ENCODE results near the gene UBASH3B. TPM values are rescaled to one million over a fixed set of nuclear protein-coding genes. Genes with fewer than 3 reads are reported as not detected.
A peak's percentile ranks its signal among the peaks of the same experiment; 100 is the strongest.

The UBASH3B gene
- total and polyA plus RNA-seq, 7 donors, result 1.4 to 17.5 (median 8.5) TPM

DNA sequence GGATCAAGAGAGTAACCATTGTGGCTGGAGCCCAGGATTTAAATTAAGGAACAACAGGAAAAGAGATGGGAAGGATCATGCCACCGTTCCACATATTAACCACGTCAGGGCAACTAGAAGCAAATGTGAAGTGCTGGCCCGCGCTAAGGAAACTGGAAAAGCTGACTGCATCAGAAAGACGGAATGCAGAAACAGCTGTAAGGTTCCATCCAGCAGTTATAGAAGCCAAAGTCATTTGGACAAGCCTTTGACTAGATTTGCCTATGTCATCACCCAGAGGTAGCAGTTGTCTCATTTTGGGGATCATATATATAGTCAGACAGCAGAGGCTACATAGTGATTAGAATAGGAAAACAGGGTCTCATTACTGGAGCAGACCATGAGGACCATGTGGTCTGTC lies 139.8 kb downstream of the UBASH3B start:
- H3K27me3 ChIP-seq (ENCODE audit: insufficient read depth in 3 of 3, low read length in 2 of 3), result no peaks in the 10 kb centered on the region
- no peak overlapping the region for H3K4me3 ChIP-seq
- no peaks in the 10 kb centered on the region for H3K9me3 ChIP-seq
- ATAC-seq (no peak), DNase-seq (no peak)
- peaks cover 0 to 8% of the 10 kb centered on the region in 2 donors for H3K36me3 ChIP-seq (ENCODE audit: insufficient read depth in 1 of 2, low read depth in 1 of 2)
- intact Hi-C loops (cut with DNase I), result loop anchor here (5.0 kb wide), 1 partner anchor 57 kb away; no protein-coding TSS in a partner anchor
- H3K4me1 ChIP-seq, result peaks cover 9% of the 10 kb centered on the region
- H3K27ac ChIP-seq, result no peak overlapping the region
- no peak for TF ChIP-seq CTCF (IDR thresholded peaks at IDR 0.05)
- 48 to 49% (median 48%) methylated on average over 5 of the region's 5 CpGs for WGBS, 3 donors

GRCh38 chr11:122796128-122796717 lies 140.7 kb downstream of the UBASH3B start:
- peak; percentile 59 for TF ChIP-seq CTCF (IDR thresholded peaks at IDR 0.05)
- no peaks in the 10 kb centered on the region for H3K27me3 ChIP-seq (ENCODE audit: insufficient read depth in 3 of 3, low read length in 2 of 3)
- H3K36me3 ChIP-seq (ENCODE audit: insufficient read depth in 1 of 2, low read depth in 1 of 2), result peaks cover 0 to 8% of the 10 kb centered on the region in 2 donors
- no peaks in the 10 kb centered on the region for H3K9me3 ChIP-seq
- ATAC-seq (no peak), DNase-seq (peak; percentile 31 to 56)
- peaks cover 9% of the 10 kb centered on the region for H3K4me1 ChIP-seq
- no peak overlapping the region for H3K4me3 ChIP-seq
- WGBS, 3 donors, result 72 to 75% (median 73%) methylated on average over 11 of the region's 11 CpGs
- intact Hi-C loops (cut with DNase I), result loop anchor here (5.0 kb wide), 1 partner anchor 56 kb away; no protein-coding TSS in a partner anchor
- no peak overlapping the region for H3K27ac ChIP-seq

DNA sequence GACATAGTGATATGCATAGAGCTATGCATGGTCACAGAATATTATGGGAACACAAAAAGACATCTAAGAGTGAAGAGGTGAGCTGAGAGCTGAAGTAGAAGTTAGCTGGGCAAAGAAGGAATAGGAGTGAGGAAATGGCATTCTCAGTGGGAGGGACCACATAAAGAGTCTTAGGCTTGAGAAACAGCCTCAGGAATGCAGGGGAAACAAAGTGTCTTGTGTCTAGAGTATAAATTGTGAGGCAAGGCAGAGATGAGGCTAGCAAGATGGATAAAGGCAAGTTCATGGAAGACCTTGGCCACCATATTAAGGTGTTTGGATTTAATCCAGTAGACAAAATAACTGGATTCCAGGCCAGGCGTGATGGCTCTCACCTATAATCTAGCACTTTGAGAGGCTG lies 142.1 kb downstream of the UBASH3B start:
- intact Hi-C loops (cut with DNase I), result loop anchor here (5.0 kb wide), 1 partner anchor 55 kb away; no protein-coding TSS in a partner anchor
- Histone ChIP-seq H3K9me3 (no peaks in the 10 kb centered on the region), H3K4me1 (peaks cover 9% of the 10 kb centered on the region), H3K36me3 (ENCODE audit: insufficient read depth in 1 of 2, low read depth in 1 of 2) (peaks cover 0 to 8% of the 10 kb centered on the region in 2 donors), H3K27ac (no peak overlapping the region), H3K27me3 (ENCODE audit: insufficient read depth in 3 of 3, low read length in 2 of 3) (no peaks in the 10 kb centered on the region), H3K4me3 (no peak overlapping the region)
- ATAC-seq (no peak), DNase-seq (no peak)
- WGBS, 3 donors, result 91 to 100% (median 100%) methylated on average over 1 of the region's 1 CpG
- no peak for TF ChIP-seq CTCF (IDR thresholded peaks at IDR 0.05)

GRCh38 chr11:122799406-122800105 lies 144.0 kb downstream of the UBASH3B start:
- no peak for TF ChIP-seq CTCF (IDR thresholded peaks at IDR 0.05)
- H3K4me1 ChIP-seq, result peaks cover 9% of the 10 kb centered on the region
- H3K27ac ChIP-seq, result no peak overlapping the region
- ATAC-seq (no peak), DNase-seq (no peak)
- 41 to 58% (median 48%) methylated on average over 3 to 4 of the region's 4 CpGs for WGBS, 3 donors
- H3K27me3 ChIP-seq (ENCODE audit: insufficient read depth in 3 of 3, low read length in 2 of 3), result no peaks in the 10 kb centered on the region
- no peaks in the 10 kb centered on the region for H3K9me3 ChIP-seq
- no peak overlapping the region for H3K4me3 ChIP-seq
- intact Hi-C loops (cut with DNase I), result loop anchor here (5.0 kb wide), 1 partner anchor 53 kb away; no protein-coding TSS in a partner anchor
- H3K36me3 ChIP-seq (ENCODE audit: insufficient read depth in 1 of 2, low read depth in 1 of 2), result peaks cover 0 to 8% of the 10 kb centered on the region in 2 donors
